Activated T-helper 2 cell treated with anti-CD3 and anti-CD28 coated beads, Interferon-gamma antibody, Interleukin-2, Interleukin-4, amounts not matched to agents 10 μg/mL and 5 μg/mL and 100 μg/mL, durations not matched to agents 14 hours and 24 hours and 36 hours (primary cell): ENCODE results near the gene USP2. TPM values are rescaled to one million over a fixed set of nuclear protein-coding genes. Genes with fewer than 3 reads are reported as not detected.

ENCODE experiments used
- DNase-seq: peaks from one replicate; pipeline ENCODE4 v3.0.0; 2021; ENCODE audit warnings: low spot score
- H3K27ac Mint-ChIP-seq: one replicate; pipeline ENCODE4 v1.8.0; 2021; ENCODE audit warnings: mixed read lengths
- H3K27me3 Mint-ChIP-seq: one replicate; pipeline ENCODE4 v1.8.0; 2021; ENCODE audit warnings: low read depth, mixed read lengths
- H3K36me3 Mint-ChIP-seq: one replicate; pipeline ENCODE4 v1.8.0; 2021; ENCODE audit warnings: low read depth, mixed read lengths
- H3K4me1 Mint-ChIP-seq: one replicate; pipeline ENCODE4 v1.8.0; 2021; ENCODE audit warnings: low read depth, mixed read lengths
- H3K4me3 Mint-ChIP-seq: one replicate; pipeline ENCODE4 v1.8.0; 2021; ENCODE audit warnings: low read depth, mild to moderate bottlenecking, moderate library complexity, mixed read lengths
- H3K9me3 Mint-ChIP-seq: one replicate; pipeline ENCODE4 v1.8.0; 2021; ENCODE audit warnings: mixed read lengths
- intact Hi-C: fragments of 100-400 bp; cut with micrococcal nuclease; formaldehyde crosslinking; loops from one replicate; pipeline ENCODE4 v1.15.1; 2023
- total RNA-seq: library from RNA; stranded (reverse); gene quantifications from 2 replicates; pipeline ENCODE4 v1.2.3, GENCODE V29; 2022

The USP2 gene, protein sequence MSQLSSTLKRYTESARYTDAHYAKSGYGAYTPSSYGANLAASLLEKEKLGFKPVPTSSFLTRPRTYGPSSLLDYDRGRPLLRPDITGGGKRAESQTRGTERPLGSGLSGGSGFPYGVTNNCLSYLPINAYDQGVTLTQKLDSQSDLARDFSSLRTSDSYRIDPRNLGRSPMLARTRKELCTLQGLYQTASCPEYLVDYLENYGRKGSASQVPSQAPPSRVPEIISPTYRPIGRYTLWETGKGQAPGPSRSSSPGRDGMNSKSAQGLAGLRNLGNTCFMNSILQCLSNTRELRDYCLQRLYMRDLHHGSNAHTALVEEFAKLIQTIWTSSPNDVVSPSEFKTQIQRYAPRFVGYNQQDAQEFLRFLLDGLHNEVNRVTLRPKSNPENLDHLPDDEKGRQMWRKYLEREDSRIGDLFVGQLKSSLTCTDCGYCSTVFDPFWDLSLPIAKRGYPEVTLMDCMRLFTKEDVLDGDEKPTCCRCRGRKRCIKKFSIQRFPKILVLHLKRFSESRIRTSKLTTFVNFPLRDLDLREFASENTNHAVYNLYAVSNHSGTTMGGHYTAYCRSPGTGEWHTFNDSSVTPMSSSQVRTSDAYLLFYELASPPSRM
- 1.0 and 1.1 TPM in 2 replicates for total RNA-seq

DNA sequence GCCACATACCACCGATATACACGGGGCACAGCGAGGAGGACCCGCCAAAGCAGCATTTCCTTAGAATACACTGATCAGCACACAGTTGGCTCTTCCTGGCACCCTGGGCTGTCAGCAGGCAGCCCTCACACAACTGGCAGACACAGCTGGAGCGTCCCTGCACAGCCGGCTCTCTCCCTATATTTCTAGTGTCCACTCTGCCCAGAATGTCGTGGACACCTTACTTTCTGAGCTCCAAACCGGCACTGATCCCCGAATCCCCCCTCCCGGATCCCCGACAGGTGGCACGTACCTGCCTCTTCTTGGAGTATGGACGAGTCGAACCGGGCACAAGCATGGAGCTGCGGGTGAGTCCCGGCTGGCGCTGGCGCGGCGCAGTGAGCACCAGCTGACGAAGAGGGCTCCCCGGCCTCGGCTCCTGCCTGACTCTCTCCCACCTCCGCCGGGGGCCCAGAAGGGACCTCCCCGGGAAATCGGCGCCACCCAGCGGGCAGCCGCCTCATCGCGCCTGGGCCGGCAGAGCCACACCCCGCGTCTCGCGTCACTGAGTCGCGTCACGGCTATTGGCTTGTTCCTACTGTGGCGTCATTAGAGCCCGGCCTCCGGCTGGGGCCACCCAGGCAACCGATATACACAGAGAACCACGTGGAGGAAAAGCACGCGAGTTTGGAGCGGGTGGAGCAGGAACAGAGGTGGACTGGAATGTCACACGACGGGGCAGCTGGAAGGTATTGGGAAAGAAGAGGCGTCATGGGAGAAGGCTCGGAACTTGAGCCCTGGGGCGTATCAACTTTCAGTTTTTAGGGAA is at the start of gene USP2:
Gene USP2 (minus strand): TSS at position 510 of the 808 bp plus-strand sequence. CDS start 8,210 bp downstream, outside the sequence.
- Mint-ChIP-seq H3K4me3 (no peak within 1 kb of the TSS), H3K9me3 (no peaks in the 10 kb centered on the region), H3K27me3 (peaks cover 3% of the 10 kb centered on the region), H3K4me1 (peaks cover 12% of the 10 kb centered on the region), H3K36me3 (no peaks in the 10 kb centered on the region), H3K27ac (no peak within 1 kb of the TSS)
- peak; percentile 95 for DNase-seq
- intact Hi-C loops = loop anchor here (1.0 to 2.0 kb wide), 3 partner anchors 20 to 93 kb away; no protein-coding TSS in a partner anchor

DNA sequence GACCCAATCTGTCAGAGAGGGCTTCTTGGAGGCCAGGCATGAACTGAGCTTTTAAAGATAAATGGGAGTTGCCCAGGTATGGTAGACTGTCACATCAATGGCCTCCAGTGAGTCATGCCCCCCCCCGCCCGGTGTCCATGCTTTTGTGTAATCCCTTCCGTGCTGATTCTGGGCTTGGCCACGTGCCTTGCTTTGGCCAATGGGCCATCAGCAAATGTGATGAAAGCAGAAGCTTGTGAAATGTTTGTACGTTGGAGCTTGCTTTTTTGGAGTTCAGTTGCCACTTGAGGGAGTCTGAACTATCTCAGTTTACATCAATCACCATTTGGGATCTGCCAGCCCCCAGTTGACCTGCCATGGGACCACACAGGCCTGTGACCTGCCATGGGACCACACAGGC is 45.8 kb upstream of the USP2 start:
- Mint-ChIP-seq H3K4me3 (no peak overlapping the region), H3K27me3 (peaks cover under 1% of the 10 kb centered on the region), H3K27ac (peak overlapping the region; percentile 48), H3K4me1 (peaks cover 40% of the 10 kb centered on the region), H3K36me3 (no peaks in the 10 kb centered on the region), H3K9me3 (no peaks in the 10 kb centered on the region)
- no peak for DNase-seq
- intact Hi-C loops = loop anchor here (10.0 kb wide), 1 partner anchor 48 kb away; no protein-coding TSS in a partner anchor

DNA sequence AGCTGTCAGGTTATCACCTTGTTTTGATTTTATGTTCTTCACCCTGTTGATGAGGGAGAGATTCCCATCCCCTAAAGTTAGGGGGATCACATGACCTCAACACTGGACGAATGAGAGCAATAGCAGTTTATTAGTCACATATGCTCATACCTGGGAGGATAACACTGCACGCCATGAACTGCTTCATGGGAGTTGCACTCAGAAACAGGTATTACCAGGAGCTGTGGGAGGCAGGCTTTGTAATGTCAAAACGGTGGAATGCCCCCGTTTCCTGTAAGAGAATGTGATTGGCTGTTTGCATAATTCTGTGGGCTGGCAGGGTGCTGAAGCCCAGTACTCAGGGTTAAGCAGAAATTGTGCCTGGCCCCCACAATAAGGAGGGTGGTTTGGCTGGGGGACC is 44.7 kb upstream of the USP2 start:
- intact Hi-C loops = loop anchor here (10.0 kb wide), 1 partner anchor 49 kb away; no protein-coding TSS in a partner anchor
- Mint-ChIP-seq H3K27me3 (peaks cover 7% of the 10 kb centered on the region), H3K36me3 (no peaks in the 10 kb centered on the region), H3K9me3 (no peaks in the 10 kb centered on the region), H3K4me3 (no peak overlapping the region), H3K27ac (peak overlapping the region; percentile 85), H3K4me1 (peaks cover 44% of the 10 kb centered on the region)
- DNase-seq = no peak

DNA sequence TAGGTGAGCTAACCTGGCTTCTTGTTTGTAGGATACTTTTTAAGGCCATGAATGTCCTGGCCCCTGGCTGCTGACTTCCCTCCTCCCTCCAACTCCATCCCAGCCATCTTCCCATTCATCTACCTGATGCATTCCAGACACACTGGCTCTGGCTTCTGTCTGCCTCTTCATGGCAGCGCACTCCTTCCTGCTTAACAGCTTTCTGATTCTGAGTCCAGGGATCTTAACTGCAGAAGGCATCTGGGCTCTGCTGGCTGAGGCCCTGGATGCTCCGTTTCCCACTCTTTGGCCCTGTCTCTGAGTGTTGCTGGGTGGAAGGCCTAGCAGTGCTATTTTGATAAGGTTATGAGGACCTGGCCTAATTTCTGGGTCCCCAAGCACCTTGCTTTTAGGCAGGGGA is 43.3 kb upstream of the USP2 start:
- peaks cover 7% of the 10 kb centered on the region for H3K27me3 Mint-ChIP-seq
- no peak for DNase-seq
- no peaks in the 10 kb centered on the region for H3K9me3 Mint-ChIP-seq
- H3K4me1 Mint-ChIP-seq = peaks cover 44% of the 10 kb centered on the region
- intact Hi-C loops = loop anchor here (10.0 kb wide), 1 partner anchor 50 kb away; no protein-coding TSS in a partner anchor
- H3K27ac Mint-ChIP-seq = no peak overlapping the region
- H3K4me3 Mint-ChIP-seq = no peak overlapping the region
- peaks cover 7% of the 10 kb centered on the region for H3K36me3 Mint-ChIP-seq

- H3K9me3 Mint-ChIP-seq = no peaks in the 10 kb centered on the region
- H3K4me3 Mint-ChIP-seq = no peak overlapping the region
- no peak overlapping the region for H3K27ac Mint-ChIP-seq
- no peak for DNase-seq
- peaks cover 42% of the 10 kb centered on the region for H3K4me1 Mint-ChIP-seq
- intact Hi-C loops = loop anchor here (10.0 kb wide), 1 partner anchor 51 kb away; no protein-coding TSS in a partner anchor
- H3K36me3 Mint-ChIP-seq = peaks cover 7% of the 10 kb centered on the region
- H3K27me3 Mint-ChIP-seq = peaks cover 7% of the 10 kb centered on the region
Measured at GRCh38 chr11:119424276-119424675, 42.8 kb upstream of the USP2 start.

DNA sequence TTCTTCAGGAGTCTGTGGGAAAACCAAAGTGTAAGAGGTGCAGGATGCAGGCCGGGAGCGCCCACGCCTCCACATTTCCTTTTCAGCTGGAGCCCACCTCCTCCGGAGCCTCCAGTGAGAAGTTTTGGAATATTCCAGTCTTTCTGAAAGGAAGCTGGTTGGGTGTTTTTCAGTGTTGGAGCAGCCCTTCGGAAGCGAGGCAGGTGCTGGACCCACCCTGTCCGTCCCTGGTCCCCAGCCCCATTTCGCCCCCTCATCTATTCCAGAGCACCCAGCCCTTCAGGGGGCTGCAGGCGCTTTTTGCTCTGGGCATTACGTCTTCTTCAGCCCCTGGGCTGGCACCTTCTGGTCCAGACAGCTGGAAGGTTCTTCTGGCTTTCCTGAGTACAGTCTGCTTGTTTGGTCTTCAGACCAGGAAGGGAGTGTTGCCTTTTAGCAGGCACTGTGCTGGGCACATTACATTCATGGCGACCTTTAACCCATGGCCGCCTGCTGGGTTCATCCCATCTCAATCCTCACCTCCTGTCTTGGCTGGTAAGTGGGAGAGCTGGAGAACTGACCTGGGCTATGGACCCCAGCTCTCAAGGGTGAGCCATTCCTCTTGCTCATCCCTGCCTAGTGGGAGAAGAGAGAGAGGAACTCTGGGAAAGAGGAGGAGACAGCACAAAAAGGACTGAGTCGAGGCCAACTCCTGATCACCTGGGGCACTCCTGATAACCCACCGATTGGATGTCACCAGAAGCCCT is 42.2 kb upstream of the USP2 start:
- intact Hi-C loops = loop anchor here (10.0 kb wide), 1 partner anchor 51 kb away; no protein-coding TSS in a partner anchor
- Mint-ChIP-seq H3K27ac (no peak overlapping the region), H3K36me3 (peaks cover 11% of the 10 kb centered on the region), H3K4me3 (peak overlapping the region; percentile 82), H3K27me3 (peaks cover 7% of the 10 kb centered on the region), H3K9me3 (no peaks in the 10 kb centered on the region), H3K4me1 (peaks cover 42% of the 10 kb centered on the region)
- DNase-seq = no peak

GRCh38 chr11:119422809-119423508 is 41.5 kb upstream of the USP2 start, which contains the start of gene THY1:
Gene THY1, minus strand, starts transcription at chr11:119423172. Its CDS starts 2,267 bp downstream, at chr11:119420905.
- Mint-ChIP-seq H3K27me3 (peaks cover 7% of the 10 kb centered on the region), H3K36me3 (peaks cover 11% of the 10 kb centered on the region), H3K4me3 (peak within 1 kb of the TSS; percentile 82), H3K27ac (peak within 1 kb of the TSS; percentile 62), H3K4me1 (peaks cover 37% of the 10 kb centered on the region), H3K9me3 (no peaks in the 10 kb centered on the region)
- intact Hi-C loops = loop anchor here (10.0 kb wide), 1 partner anchor 52 kb away; no protein-coding TSS in a partner anchor
- no peak for DNase-seq

DNA sequence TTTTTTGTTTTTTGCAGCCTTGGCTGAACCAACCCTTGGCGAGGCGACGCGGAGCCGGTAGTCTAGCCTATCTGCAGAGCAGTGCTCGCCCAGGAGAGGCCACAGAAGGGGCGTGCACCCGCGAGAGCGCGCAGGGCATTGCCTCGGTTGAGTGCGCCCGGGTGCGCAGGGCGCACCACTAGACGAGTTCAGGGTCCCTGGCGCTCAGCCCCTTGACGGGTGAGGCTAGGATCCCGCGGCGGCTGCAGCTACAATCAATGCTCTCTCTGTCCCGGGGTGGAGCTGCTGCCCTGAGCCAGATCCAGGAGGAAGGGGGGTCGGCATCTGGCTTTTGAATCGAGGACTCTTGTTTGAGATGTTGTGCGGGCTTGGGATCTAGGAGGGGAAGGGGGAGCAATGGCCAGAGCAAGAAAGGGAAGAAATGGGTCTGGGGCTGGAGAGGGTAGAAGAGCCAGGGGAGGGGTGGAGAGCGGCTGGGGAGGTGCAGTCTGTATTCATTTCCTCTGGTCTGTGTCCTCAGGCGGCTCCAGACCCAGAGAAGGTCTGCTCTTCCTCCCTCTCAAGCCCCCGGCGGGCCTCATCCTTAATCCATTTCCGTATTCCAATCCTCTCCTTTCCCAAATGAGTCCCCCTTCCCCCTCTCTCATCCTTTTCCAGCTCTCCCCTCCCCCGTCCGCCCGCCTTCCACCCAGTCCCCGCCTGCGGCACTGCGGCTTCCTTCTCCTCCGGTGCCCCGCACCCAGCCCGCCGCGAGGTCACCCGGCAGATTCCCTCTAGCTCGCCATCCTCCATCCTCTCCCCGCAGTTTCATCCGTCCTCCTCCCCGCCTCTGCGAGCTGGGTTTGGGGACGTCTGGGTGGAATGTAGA is 40.7 kb upstream of the USP2 start:
- Mint-ChIP-seq H3K36me3 (peaks cover 11% of the 10 kb centered on the region), H3K27ac (peak overlapping the region; percentile 62), H3K9me3 (no peaks in the 10 kb centered on the region), H3K4me1 (peaks cover 34% of the 10 kb centered on the region), H3K27me3 (peaks cover 7% of the 10 kb centered on the region), H3K4me3 (peak overlapping the region; percentile 82)
- DNase-seq = no peak
- intact Hi-C loops = loop anchor here (10.0 kb wide), 1 partner anchor 53 kb away; no protein-coding TSS in a partner anchor

DNA sequence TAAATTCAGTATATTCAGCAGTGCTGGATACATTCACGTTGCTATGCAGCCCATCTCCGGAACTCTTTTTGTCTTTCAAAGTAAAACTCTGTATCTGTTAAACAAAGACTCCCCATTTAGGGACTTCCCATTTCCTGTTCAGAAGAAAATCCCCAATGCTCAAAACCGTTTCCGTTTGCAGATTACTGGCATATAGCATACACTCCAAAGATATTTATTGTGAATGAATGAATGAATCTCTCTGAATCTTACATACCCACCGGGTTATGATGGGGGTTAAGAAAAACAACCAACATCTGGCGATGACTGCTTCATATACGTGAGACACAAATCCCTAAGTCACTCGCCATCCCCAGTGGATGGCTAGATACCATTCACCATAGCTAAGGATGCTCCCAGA is 39.9 kb upstream of the USP2 start:
- intact Hi-C loops = loop anchor here (10.0 kb wide), 1 partner anchor 53 kb away; no protein-coding TSS in a partner anchor
- Mint-ChIP-seq H3K4me1 (peaks cover 26% of the 10 kb centered on the region), H3K27ac (no peak overlapping the region), H3K36me3 (peaks cover 11% of the 10 kb centered on the region), H3K27me3 (peaks cover 7% of the 10 kb centered on the region), H3K4me3 (peak overlapping the region; percentile 82), H3K9me3 (no peaks in the 10 kb centered on the region)
- no peak for DNase-seq

DNA sequence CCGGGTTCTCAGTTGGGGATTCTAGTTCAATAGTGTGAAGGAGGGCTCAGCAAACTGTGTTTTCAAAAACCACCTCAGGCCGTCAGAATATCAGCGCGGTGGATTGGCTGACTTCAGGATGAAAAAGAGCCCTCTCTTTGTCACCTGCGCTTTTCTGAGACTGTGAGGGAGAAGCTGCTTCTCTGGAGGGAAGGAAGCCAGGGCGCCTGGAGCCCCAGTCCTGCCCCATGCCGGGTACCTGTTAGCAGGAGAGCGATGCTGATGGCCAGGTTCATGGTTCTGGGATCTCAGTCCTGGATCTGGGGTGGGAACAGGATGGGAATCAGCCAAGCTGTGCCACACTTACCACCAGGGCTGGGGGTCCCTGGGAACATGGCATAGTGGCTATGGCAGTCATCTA is 39.1 kb upstream of the USP2 start:
- peaks cover 7% of the 10 kb centered on the region for H3K27me3 Mint-ChIP-seq
- intact Hi-C loops = loop anchor here (10.0 kb wide), 1 partner anchor 54 kb away; no protein-coding TSS in a partner anchor
- H3K4me3 Mint-ChIP-seq = no peak overlapping the region
- H3K27ac Mint-ChIP-seq = no peak overlapping the region
- no peak for DNase-seq
- no peaks in the 10 kb centered on the region for H3K9me3 Mint-ChIP-seq
- H3K36me3 Mint-ChIP-seq = peaks cover 11% of the 10 kb centered on the region
- H3K4me1 Mint-ChIP-seq = peaks cover 21% of the 10 kb centered on the region
